K562 (cell line): ENCODE data around the gene ITGB5.

Source experiments
- ATF1 ChIP-seq, 2 experiments: fragments of 450-650 bp in 1 of 2; IDR thresholded peaks; 2 replicates each; pipeline ENCODE4 v1.6.1; 2016; ENCODE audit warnings: missing compliant biosample characterization in 1 of 2, missing genetic modification characterization in 1 of 2
- FIP1L1 ChIP-seq: fragments of 200-400 bp; formaldehyde crosslinking; IDR thresholded peaks from 2 replicates; pipeline ENCODE4 v1.6.1; 2018; ENCODE audit warnings: mild to moderate bottlenecking, low read depth, low read length; ENCODE audit not compliant: poor library complexity, severe bottlenecking
- FOSL1 ChIP-seq: fragments of 200-800 bp; sonication (Bioruptor generic); conservative IDR thresholded peaks from 2 replicates; pipeline ENCODE4 v1.6.1; 2016; ENCODE audit warnings: missing genetic modification characterization, missing compliant biosample characterization
- JUND ChIP-seq, 2 experiments: IDR thresholded peaks; 2 replicates in 1 of 2; 3 replicates in 1 of 2; pipeline ENCODE4 v1.6.1; 2011; ENCODE audit warnings: borderline replicate concordance in 2 of 2, low read depth in 2 of 2, low read length in 2 of 2, improper control_type of control experiment in 1 of 2, missing biosample characterization in 1 of 2, missing genetic modification characterization in 1 of 2, missing genetic modification reagents in 1 of 2
- NRF1 ChIP-seq, 2 experiments: fragments of 450-650 bp; IDR thresholded peaks in 1 of 2; conservative IDR thresholded peaks in 1 of 2; 2 replicates each; pipeline ENCODE4 v1.6.1; 2014; ENCODE audit warnings: mild to moderate bottlenecking in 2 of 2
- ZBED1 ChIP-seq: IDR thresholded peaks from 2 replicates; pipeline ENCODE4 v1.6.1; 2014
- TF ChIP-seq, protein P1 (sequence below), 3 experiments: IDR thresholded peaks in 2 of 3; conservative IDR thresholded peaks in 1 of 3; 2 replicates each; pipeline ENCODE4 v1.5.1; 2011 to 2012; ENCODE audit warnings: low read length in 3 of 3, mild to moderate bottlenecking in 3 of 3, control low read depth in 2 of 3, improper control_type of control experiment in 1 of 3, inconsistent platforms in 1 of 3, low read depth in 1 of 3, mixed read lengths in 1 of 3, moderate library complexity in 1 of 3; ENCODE audit not compliant: insufficient read depth in 2 of 3
- TF ChIP-seq, protein P2 (sequence below), 2 experiments: fragments of 450-650 bp; formaldehyde crosslinking in 1 of 2; IDR thresholded peaks; 2 replicates each; pipeline versions ENCODE4 v1.4.0 to v1.6.1; 2014 to 2020; ENCODE audit warnings: mild to moderate bottlenecking in 2 of 2, borderline replicate concordance in 1 of 2, low read depth in 1 of 2
- TF ChIP-seq, protein P3 (sequence below): IDR thresholded peaks from 2 replicates; pipeline ENCODE4 v1.6.1; 2014; ENCODE audit warnings: antibody characterized with exemption

DNA sequence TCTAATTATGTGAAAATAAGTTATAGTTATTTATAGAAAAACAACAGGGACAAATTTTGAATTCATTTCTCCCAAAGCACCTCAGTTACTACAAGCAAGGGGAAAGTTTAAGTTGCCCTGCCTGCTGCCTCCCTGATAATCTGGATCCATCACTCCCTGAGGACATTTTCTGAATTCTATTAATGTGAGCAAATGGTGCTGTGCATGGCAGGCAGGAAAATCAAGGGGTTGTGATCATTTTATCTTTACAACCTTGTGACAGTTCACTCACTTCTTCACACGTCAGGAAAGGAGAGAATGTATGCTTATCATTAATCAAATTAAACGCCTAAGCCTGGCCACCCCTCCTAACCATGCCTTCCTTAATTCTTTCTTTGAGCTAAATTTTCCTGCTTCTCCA lies 39.3 kb downstream of the ITGB5 start:
- TF ChIP-seq FOSL1 (tag): no peak
- TF ChIP-seq, protein P1, sequence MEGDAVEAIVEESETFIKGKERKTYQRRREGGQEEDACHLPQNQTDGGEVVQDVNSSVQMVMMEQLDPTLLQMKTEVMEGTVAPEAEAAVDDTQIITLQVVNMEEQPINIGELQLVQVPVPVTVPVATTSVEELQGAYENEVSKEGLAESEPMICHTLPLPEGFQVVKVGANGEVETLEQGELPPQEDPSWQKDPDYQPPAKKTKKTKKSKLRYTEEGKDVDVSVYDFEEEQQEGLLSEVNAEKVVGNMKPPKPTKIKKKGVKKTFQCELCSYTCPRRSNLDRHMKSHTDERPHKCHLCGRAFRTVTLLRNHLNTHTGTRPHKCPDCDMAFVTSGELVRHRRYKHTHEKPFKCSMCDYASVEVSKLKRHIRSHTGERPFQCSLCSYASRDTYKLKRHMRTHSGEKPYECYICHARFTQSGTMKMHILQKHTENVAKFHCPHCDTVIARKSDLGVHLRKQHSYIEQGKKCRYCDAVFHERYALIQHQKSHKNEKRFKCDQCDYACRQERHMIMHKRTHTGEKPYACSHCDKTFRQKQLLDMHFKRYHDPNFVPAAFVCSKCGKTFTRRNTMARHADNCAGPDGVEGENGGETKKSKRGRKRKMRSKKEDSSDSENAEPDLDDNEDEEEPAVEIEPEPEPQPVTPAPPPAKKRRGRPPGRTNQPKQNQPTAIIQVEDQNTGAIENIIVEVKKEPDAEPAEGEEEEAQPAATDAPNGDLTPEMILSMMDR (IDR thresholded peaks at IDR 0.05 in 2 of 3, conservative IDR thresholded peaks at IDR 0.05 in 1 of 3; ENCODE audit: insufficient read depth in 2 of 3, low read depth in 1 of 3, low read length in 3 of 3): no peak
- no peak for TF ChIP-seq ZBED1
- TF ChIP-seq, protein P2, sequence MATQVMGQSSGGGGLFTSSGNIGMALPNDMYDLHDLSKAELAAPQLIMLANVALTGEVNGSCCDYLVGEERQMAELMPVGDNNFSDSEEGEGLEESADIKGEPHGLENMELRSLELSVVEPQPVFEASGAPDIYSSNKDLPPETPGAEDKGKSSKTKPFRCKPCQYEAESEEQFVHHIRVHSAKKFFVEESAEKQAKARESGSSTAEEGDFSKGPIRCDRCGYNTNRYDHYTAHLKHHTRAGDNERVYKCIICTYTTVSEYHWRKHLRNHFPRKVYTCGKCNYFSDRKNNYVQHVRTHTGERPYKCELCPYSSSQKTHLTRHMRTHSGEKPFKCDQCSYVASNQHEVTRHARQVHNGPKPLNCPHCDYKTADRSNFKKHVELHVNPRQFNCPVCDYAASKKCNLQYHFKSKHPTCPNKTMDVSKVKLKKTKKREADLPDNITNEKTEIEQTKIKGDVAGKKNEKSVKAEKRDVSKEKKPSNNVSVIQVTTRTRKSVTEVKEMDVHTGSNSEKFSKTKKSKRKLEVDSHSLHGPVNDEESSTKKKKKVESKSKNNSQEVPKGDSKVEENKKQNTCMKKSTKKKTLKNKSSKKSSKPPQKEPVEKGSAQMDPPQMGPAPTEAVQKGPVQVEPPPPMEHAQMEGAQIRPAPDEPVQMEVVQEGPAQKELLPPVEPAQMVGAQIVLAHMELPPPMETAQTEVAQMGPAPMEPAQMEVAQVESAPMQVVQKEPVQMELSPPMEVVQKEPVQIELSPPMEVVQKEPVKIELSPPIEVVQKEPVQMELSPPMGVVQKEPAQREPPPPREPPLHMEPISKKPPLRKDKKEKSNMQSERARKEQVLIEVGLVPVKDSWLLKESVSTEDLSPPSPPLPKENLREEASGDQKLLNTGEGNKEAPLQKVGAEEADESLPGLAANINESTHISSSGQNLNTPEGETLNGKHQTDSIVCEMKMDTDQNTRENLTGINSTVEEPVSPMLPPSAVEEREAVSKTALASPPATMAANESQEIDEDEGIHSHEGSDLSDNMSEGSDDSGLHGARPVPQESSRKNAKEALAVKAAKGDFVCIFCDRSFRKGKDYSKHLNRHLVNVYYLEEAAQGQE (IDR thresholded peaks at IDR 0.05; ENCODE audit: borderline replicate concordance): no peak
- TF ChIP-seq, protein P2 (CRISPR knock-in tag; IDR thresholded peaks at IDR 0.05; ENCODE audit: low read depth): no peak
- no peak for TF ChIP-seq JUND (IDR thresholded peaks at IDR 0.05; ENCODE audit: borderline replicate concordance, low read depth, low read length)
- TF ChIP-seq JUND (tag; IDR thresholded peaks at IDR 0.05; ENCODE audit: borderline replicate concordance, low read depth, low read length): no peak
- TF ChIP-seq, protein P3, sequence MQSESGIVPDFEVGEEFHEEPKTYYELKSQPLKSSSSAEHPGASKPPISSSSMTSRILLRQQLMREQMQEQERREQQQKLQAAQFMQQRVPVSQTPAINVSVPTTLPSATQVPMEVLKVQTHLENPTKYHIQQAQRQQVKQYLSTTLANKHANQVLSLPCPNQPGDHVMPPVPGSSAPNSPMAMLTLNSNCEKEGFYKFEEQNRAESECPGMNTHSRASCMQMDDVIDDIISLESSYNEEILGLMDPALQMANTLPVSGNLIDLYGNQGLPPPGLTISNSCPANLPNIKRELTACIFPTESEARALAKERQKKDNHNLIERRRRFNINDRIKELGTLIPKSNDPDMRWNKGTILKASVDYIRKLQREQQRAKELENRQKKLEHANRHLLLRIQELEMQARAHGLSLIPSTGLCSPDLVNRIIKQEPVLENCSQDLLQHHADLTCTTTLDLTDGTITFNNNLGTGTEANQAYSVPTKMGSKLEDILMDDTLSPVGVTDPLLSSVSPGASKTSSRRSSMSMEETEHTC: no peak
- no peak for TF ChIP-seq ATF1 (CRISPR knock-in tag; IDR thresholded peaks at IDR 0.05)
- no peak for TF ChIP-seq ATF1 (tag; IDR thresholded peaks at IDR 0.05)
- no peak for TF ChIP-seq NRF1 (conservative IDR thresholded peaks at IDR 0.05 in 1 of 2, IDR thresholded peaks at IDR 0.05 in 1 of 2)
- TF ChIP-seq FIP1L1: no peak
